Activated B cell treated with CpG ODN at 0.5 μM for 24 hours (primary cell): ENCODE results near the gene RFX1. TPM values are rescaled to one million over a fixed set of nuclear protein-coding genes. Genes with fewer than 3 reads are reported as not detected.
"Not testable (repeated sequence)": the region's sequence is repeated elsewhere in the genome, so short reads cannot be mapped to it uniquely, and the experiment has no call there.

ENCODE experiments used
- ATAC-seq: fragments of 200-7000 bp; cut with Tn5 transposase; one replicate; pipeline ENCODE4 v1.10.0; 2021; ENCODE audit warnings: low read depth, mild to moderate bottlenecking, moderate library complexity
- CTCF ChIA-PET: fragments of 350-600 bp; sonication (Branson Sonifier 250); formaldehyde crosslinking; loops from one replicate; lab custom pipeline; 2021; ENCODE audit warnings: antibody characterized with exemption; lab: Charles Lee
- POLR2A ChIA-PET: fragments of 350-600 bp; sonication (Branson Sonifier 250); formaldehyde crosslinking; loops from one replicate; lab custom pipeline; 2021; ENCODE audit warnings: antibody characterized with exemption; lab: Charles Lee
- DNase-seq: peaks from one replicate; pipeline ENCODE4 v3.0.0; 2022
- H3K27ac Mint-ChIP-seq: one replicate; pipeline ENCODE4 v1.8.0; 2020; ENCODE audit warnings: mixed read lengths
- H3K27me3 Mint-ChIP-seq: one replicate; pipeline ENCODE4 v1.8.0; 2021; ENCODE audit warnings: mixed read lengths
- H3K36me3 Mint-ChIP-seq: one replicate; pipeline ENCODE4 v1.8.0; 2021; ENCODE audit warnings: low read depth, mixed read lengths
- H3K4me1 Mint-ChIP-seq: one replicate; pipeline ENCODE4 v1.8.0; 2021; ENCODE audit warnings: mixed read lengths
- H3K4me3 Mint-ChIP-seq: one replicate; pipeline ENCODE4 v1.8.0; 2020; ENCODE audit warnings: mild to moderate bottlenecking, mixed read lengths
- H3K9me3 Mint-ChIP-seq: one replicate; pipeline ENCODE4 v1.8.0; 2020; ENCODE audit warnings: mixed read lengths
- intact Hi-C: fragments of 100-400 bp; cut with micrococcal nuclease; formaldehyde crosslinking; loops from one replicate; pipeline ENCODE4 v1.15.1; 2024
- total RNA-seq: library from RNA; stranded (reverse); gene quantifications from 2 replicates; pipeline ENCODE4 v1.2.3, GENCODE V29; 2022
- TF ChIP-seq, protein P1 (sequence below): fragments of 200-600 bp; IDR thresholded peaks from one replicate; pipeline ENCODE4 v1.8.0; 2022; ENCODE audit warnings: antibody characterized with exemption, mild to moderate bottlenecking

The RFX1 gene
- total RNA-seq, 1 donor from 2014 or later, result 19.0 TPM

DNA sequence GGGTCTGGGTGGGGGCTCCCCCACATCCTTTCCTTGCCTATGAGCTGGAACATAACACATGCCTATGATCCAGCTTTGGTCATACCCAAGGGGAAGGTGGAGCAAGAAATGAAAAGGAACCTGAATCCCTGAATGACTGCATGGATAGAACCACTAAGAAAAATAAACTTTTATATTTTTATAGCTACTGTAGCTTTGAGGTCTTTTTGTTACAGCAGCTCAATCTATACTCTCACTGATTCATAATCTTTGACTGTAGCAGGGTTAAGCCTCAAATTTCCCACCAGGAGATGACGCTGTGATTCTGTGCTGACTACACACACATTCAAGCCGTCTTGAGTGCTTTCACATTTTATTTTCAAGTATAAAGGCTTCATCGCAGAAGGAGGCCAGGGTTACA lies 46.9 kb upstream of the RFX1 start:
- ChIA-PET CTCF (interaction anchor here (1.1 kb wide), 1 partner anchor 10 kb away, joined by 3 read pairs; no protein-coding TSS in a partner anchor), POLR2A (interaction anchor here (0.6 to 0.9 kb wide), 2 partner anchors 47 to 150 kb away, joined by 3 read pairs; partner anchors contain the start of gene RFX1)
- no peak overlapping the region for H3K4me3 Mint-ChIP-seq
- intact Hi-C loops, result no loop called here
- peaks cover 40% of the 10 kb centered on the region for H3K36me3 Mint-ChIP-seq
- no peak for ATAC-seq
- no peak for DNase-seq
- peaks cover 8% of the 10 kb centered on the region for H3K4me1 Mint-ChIP-seq
- no peak overlapping the region for H3K27ac Mint-ChIP-seq
- no peaks in the 10 kb centered on the region for H3K9me3 Mint-ChIP-seq
- TF ChIP-seq, protein P1, sequence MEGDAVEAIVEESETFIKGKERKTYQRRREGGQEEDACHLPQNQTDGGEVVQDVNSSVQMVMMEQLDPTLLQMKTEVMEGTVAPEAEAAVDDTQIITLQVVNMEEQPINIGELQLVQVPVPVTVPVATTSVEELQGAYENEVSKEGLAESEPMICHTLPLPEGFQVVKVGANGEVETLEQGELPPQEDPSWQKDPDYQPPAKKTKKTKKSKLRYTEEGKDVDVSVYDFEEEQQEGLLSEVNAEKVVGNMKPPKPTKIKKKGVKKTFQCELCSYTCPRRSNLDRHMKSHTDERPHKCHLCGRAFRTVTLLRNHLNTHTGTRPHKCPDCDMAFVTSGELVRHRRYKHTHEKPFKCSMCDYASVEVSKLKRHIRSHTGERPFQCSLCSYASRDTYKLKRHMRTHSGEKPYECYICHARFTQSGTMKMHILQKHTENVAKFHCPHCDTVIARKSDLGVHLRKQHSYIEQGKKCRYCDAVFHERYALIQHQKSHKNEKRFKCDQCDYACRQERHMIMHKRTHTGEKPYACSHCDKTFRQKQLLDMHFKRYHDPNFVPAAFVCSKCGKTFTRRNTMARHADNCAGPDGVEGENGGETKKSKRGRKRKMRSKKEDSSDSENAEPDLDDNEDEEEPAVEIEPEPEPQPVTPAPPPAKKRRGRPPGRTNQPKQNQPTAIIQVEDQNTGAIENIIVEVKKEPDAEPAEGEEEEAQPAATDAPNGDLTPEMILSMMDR, result no peak
- peaks cover 13% of the 10 kb centered on the region for H3K27me3 Mint-ChIP-seq

GRCh38 chr19:14052470-14052869 lies 46.4 kb upstream of the RFX1 start:
- DNase-seq, result no peak
- H3K4me3 Mint-ChIP-seq, result no peak overlapping the region
- no peaks in the 10 kb centered on the region for H3K9me3 Mint-ChIP-seq
- H3K27me3 Mint-ChIP-seq, result peaks cover 8% of the 10 kb centered on the region
- TF ChIP-seq, protein P1, result no peak
- peaks cover 3% of the 10 kb centered on the region for H3K4me1 Mint-ChIP-seq
- CTCF ChIA-PET, result interaction anchor here (1.1 kb wide), 1 partner anchor 9 kb away, joined by 3 read pairs; no protein-coding TSS in a partner anchor
- intact Hi-C loops, result no loop called here
- peaks cover 40% of the 10 kb centered on the region for H3K36me3 Mint-ChIP-seq
- H3K27ac Mint-ChIP-seq, result no peak overlapping the region
- POLR2A ChIA-PET, result interaction anchor here (0.6 to 0.9 kb wide), 2 partner anchors 46 to 149 kb away, joined by 3 read pairs; partner anchors contain the start of gene RFX1
- no peak for ATAC-seq

DNA sequence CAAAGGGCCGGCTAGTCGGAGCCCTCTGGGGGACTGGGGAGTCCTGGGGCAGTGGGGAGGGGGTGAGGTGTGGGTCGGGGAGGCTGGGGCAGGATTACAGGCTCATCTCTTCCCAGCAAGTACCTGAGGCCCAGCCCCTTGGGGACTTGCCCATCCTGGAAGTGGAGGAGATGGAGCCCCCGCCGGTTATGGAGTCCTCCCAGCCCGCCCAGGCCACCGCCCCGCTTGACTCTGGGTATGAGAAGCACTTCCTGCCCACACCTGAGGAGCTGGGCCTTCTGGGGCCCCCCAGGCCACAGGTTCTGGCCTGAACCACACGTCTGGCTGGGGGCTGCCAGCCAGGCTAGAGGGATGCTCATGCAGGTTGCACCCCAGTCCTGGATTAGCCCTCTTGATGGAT lies 45.9 kb upstream of the RFX1 start:
- no peak for DNase-seq
- no peak for ATAC-seq
- TF ChIP-seq, protein P1, result no peak
- Mint-ChIP-seq H3K9me3 (no peaks in the 10 kb centered on the region), H3K4me3 (no peak overlapping the region), H3K4me1 (peaks cover 3% of the 10 kb centered on the region), H3K27me3 (peaks cover 6% of the 10 kb centered on the region), H3K36me3 (peaks cover 43% of the 10 kb centered on the region), H3K27ac (no peak overlapping the region)
- CTCF ChIA-PET, result interaction anchor here (1.1 kb wide), 1 partner anchor 8 kb away, joined by 3 read pairs; no protein-coding TSS in a partner anchor
- POLR2A ChIA-PET, result no interaction called here
- intact Hi-C loops, result no loop called here

- CTCF ChIA-PET, result interaction anchor here (1.0 to 3.5 kb wide), 3 partner anchors 9 to 170 kb away, joined by 3 to 33 read pairs (median 3); partner anchors contain the start of gene IL27RA
- H3K4me3 Mint-ChIP-seq, POLR2A ChIA-PET, H3K9me3 Mint-ChIP-seq, H3K27me3 Mint-ChIP-seq, DNase-seq, H3K4me1 Mint-ChIP-seq, H3K27ac Mint-ChIP-seq, ATAC-seq, intact Hi-C loops: not testable (repeated sequence)
- peaks cover 50% of the 10 kb centered on the region for H3K36me3 Mint-ChIP-seq
These were observed 44.8 kb upstream of the RFX1 start for GRCh38 chr19:14050961-14051360.

DNA sequence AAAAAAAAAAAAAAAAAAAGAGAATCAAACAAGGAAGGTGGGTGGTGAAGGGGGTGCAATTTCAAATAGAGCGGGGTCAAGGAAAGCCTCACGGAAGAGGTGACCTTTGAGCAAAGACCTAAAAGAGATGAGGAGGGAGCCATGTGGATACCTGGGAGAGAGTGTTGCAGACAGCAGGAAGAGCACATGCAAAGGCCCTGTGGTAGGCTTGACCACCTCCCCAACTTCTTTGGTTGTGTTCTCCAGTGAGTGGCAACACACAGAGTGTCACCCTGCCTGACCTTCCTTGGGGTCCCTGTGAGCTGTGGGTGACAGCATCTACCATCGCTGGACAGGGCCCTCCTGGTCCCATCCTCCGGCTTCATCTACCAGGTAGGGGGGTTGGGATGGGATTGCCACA lies 44.4 kb upstream of the RFX1 start:
- ChIA-PET CTCF (interaction anchor here (1.0 to 3.5 kb wide), 3 partner anchors 9 to 169 kb away, joined by 3 to 33 read pairs (median 3); partner anchors contain the start of gene IL27RA), POLR2A (interaction anchor here (0.7 kb wide), 1 partner anchor 117 kb away, joined by 8 read pairs; no protein-coding TSS in a partner anchor)
- DNase-seq, result no peak
- Mint-ChIP-seq H3K36me3 (peaks cover 54% of the 10 kb centered on the region), H3K27ac (no peak overlapping the region), H3K4me1 (no peaks in the 10 kb centered on the region), H3K4me3 (no peak overlapping the region), H3K27me3 (no peaks in the 10 kb centered on the region), H3K9me3 (no peaks in the 10 kb centered on the region)
- TF ChIP-seq, protein P1, result no peak
- intact Hi-C loops, result no loop called here
- no peak for ATAC-seq
